GM19463 (cell line): ENCODE measurements around the gene L1CAM.

ENCODE experiments used
- ATAC-seq: cut with Tn5 transposase; IDR thresholded peaks from one replicate; pipeline ENCODE4 v1.9.1; 2021; ENCODE audit warnings: mild to moderate bottlenecking, moderate library complexity; ENCODE audit not compliant: unreplicated experiment

The L1CAM gene

GRCh38 chrX:153878969-153879653 is 6.9 kb downstream of the L1CAM start:
- peak; percentile 45 for ATAC-seq

GRCh38 chrX:153878345-153878744 is 7.6 kb downstream of the L1CAM start:
- no peak for ATAC-seq

- no peak for ATAC-seq
These were observed 8.3 kb downstream of the L1CAM start for GRCh38 chrX:153877571-153878261.

GRCh38 chrX:153876112-153876491 is 9.9 kb downstream of the L1CAM start:
- ATAC-seq: no peak

- no peak for ATAC-seq
These were observed 10.4 kb downstream of the L1CAM start for GRCh38 chrX:153875391-153876111.

GRCh38 chrX:153874366-153875125 is 11.4 kb downstream of the L1CAM start:
- ATAC-seq: no peak

- no peak for ATAC-seq
These were observed 11.9 kb downstream of the L1CAM start for GRCh38 chrX:153874085-153874365.

GRCh38 chrX:153873282-153874084 is 12.5 kb downstream of the L1CAM start:
- ATAC-seq: no peak

- no peak for ATAC-seq
These were observed 13.8 kb downstream of the L1CAM start for GRCh38 chrX:153871946-153872878.

- ATAC-seq: no peak
These were observed 14.5 kb downstream of the L1CAM start for GRCh38 chrX:153871451-153871850.

- no peak for ATAC-seq
These were observed 15.1 kb downstream of the L1CAM start for GRCh38 chrX:153870791-153871360.

- no peak for ATAC-seq
These were observed 15.7 kb downstream of the L1CAM start for GRCh38 chrX:153870288-153870690.

GRCh38 chrX:153869473-153870287 is 16.3 kb downstream of the L1CAM start:
- ATAC-seq: no peak

GRCh38 chrX:153868576-153869472 is 17.1 kb downstream of the L1CAM start:
- ATAC-seq: no peak

GRCh38 chrX:153867671-153868070 is 18.3 kb downstream of the L1CAM start:
- no peak for ATAC-seq

- no peak for ATAC-seq
These were observed 18.8 kb downstream of the L1CAM start for GRCh38 chrX:153867139-153867538.

- ATAC-seq: no peak
These were observed 19.5 kb downstream of the L1CAM start for GRCh38 chrX:153866302-153867019.
